GM12878 (cell line): ENCODE results near the gene FAM20B. TPM values are rescaled to one million over a fixed set of nuclear protein-coding genes. Genes with fewer than 3 reads are reported as not detected.

ENCODE experiments used
- ATF2 ChIP-seq: IDR thresholded peaks from 2 replicates; pipeline ENCODE4 v1.6.1; 2012; ENCODE audit warnings: low read length, inconsistent platforms
- ATF7 ChIP-seq: fragments of 450-650 bp; IDR thresholded peaks from 2 replicates; pipeline ENCODE4 v1.6.1; 2016; ENCODE audit warnings: low read depth, mild to moderate bottlenecking
- CTCF ChIP-seq, 3 experiments: IDR thresholded peaks in 2 of 3; conservative IDR thresholded peaks in 1 of 3; 2 replicates each; pipeline ENCODE4 v1.5.1; 2011; ENCODE audit warnings: low read depth in 3 of 3, low read length in 3 of 3, mild to moderate bottlenecking in 3 of 3, control low read depth in 2 of 3, moderate library complexity in 2 of 3, inconsistent platforms in 1 of 3, mixed read lengths in 1 of 3; ENCODE audit not compliant: control insufficient read depth in 2 of 3, insufficient read depth in 1 of 3; ENCODE audit errors: extremely low read depth in 1 of 3
- FOS ChIP-seq: IDR thresholded peaks from 3 replicates; pipeline ENCODE4 v1.6.1; 2011; ENCODE audit warnings: borderline replicate concordance; ENCODE audit not compliant: insufficient read length; ENCODE audit errors: extremely low read depth
- IKZF2 ChIP-seq, 2 experiments: fragments of 450-650 bp; IDR thresholded peaks; 2 replicates each; pipeline ENCODE4 v1.6.1; 2017; ENCODE audit warnings: mild to moderate bottlenecking in 2 of 2, moderate library complexity in 2 of 2
- LARP7 ChIP-seq: fragments of 450-650 bp; IDR thresholded peaks from 2 replicates; pipeline ENCODE4 v1.6.1; 2017; ENCODE audit warnings: mild to moderate bottlenecking
- NFYA ChIP-seq: IDR thresholded peaks from 2 replicates; pipeline ENCODE4 v1.6.1; 2011; ENCODE audit warnings: low read depth, mild to moderate bottlenecking, low read length, improper control_type of control experiment, borderline replicate concordance
- NR2F1 ChIP-seq: fragments of 450-650 bp; conservative IDR thresholded peaks from 2 replicates; pipeline ENCODE4 v1.6.1; 2017; ENCODE audit warnings: mild to moderate bottlenecking
- SREBF2 ChIP-seq: IDR thresholded peaks from 2 replicates; pipeline ENCODE4 v1.6.1; 2012; ENCODE audit warnings: mild to moderate bottlenecking, low read length
- USF2 ChIP-seq: IDR thresholded peaks from 2 replicates; pipeline ENCODE4 v1.6.1; 2011; ENCODE audit warnings: low read depth, low read length, improper control_type of control experiment, borderline replicate concordance
- WRNIP1 ChIP-seq: IDR thresholded peaks from 2 replicates; pipeline ENCODE4 v1.6.1; 2011; ENCODE audit warnings: low read depth, low read length, improper control_type of control experiment, borderline replicate concordance
- YY1 ChIP-seq: IDR thresholded peaks from 2 replicates; pipeline ENCODE4 v1.6.1; 2011; ENCODE audit warnings: low read depth, mild to moderate bottlenecking, low read length
- ZNF384 ChIP-seq: IDR thresholded peaks from 2 replicates; pipeline ENCODE4 v1.6.1; 2012; ENCODE audit warnings: low read depth, mild to moderate bottlenecking, low read length, improper control_type of control experiment, borderline replicate concordance
- ZNF622 ChIP-seq: fragments of 450-650 bp; IDR thresholded peaks from 2 replicates; pipeline ENCODE4 v1.6.1; 2017; ENCODE audit warnings: mild to moderate bottlenecking, inconsistent platforms
- polyA plus RNA-seq, 11 experiments: library from polyadenylated mRNA; depleted of rRNA in 4 of 11; unstranded in 6 of 11; stranded (reverse) in 5 of 11; fragments of >200 nt; fragmentation: Nextera tagmentation in 4 of 11; fragmentation: Illumina TruSeq in 1 of 11; extraction: Ambion mirVana in 4 of 11; extraction: Trizol in 1 of 11; gene quantifications; 1 replicate in 1 of 11; 2 replicates in 10 of 11; pipeline versions ENCODE4 v1.2.1 to v1.2.3, GENCODE V29; 2011 to 2016; ENCODE audit warnings: inconsistent platforms in 2 of 11, missing spikeins in 2 of 11, low read depth in 1 of 11
- total RNA-seq, 4 experiments: library from RNA; depleted of rRNA in 3 of 4; stranded (reverse); fragments of >200 nt in 3 of 4; fragmentation: Illumina TruSeq in 1 of 4; extraction: Trizol in 1 of 4; gene quantifications; 2 replicates each; pipeline versions ENCODE4 v1.2.1 to v1.2.3, GENCODE V29; 2013 to 2021
- TF ChIP-seq, protein P1 (sequence below): fragments of 450-650 bp; IDR thresholded peaks from 2 replicates; pipeline ENCODE4 v1.6.1; 2016; ENCODE audit warnings: mild to moderate bottlenecking
- TF ChIP-seq, protein P2 (sequence below): fragments of 450-650 bp; IDR thresholded peaks from 2 replicates; pipeline ENCODE4 v1.6.1; 2017; ENCODE audit warnings: mild to moderate bottlenecking, low read depth, inconsistent platforms; ENCODE audit not compliant: poor library complexity, severe bottlenecking
- TF ChIP-seq, protein P3 (sequence below): fragments of 450-650 bp; IDR thresholded peaks from 2 replicates; pipeline ENCODE4 v1.6.1; 2016; ENCODE audit warnings: mild to moderate bottlenecking, moderate library complexity, borderline replicate concordance

Gene FAM20B
- total and polyA plus RNA-seq, 10 of the 15 experiments (the other 5 are each of a cell fraction or from before 2014, with no cell fraction given): 2.4 to 25.6 (median 12.8) TPM

- TF ChIP-seq USF2 (no peak), NR2F1 (no peak; the same call in 1 of the 2 replicates), ZNF622 (no peak), YY1 (no peak), LARP7 (no peak), NFYA (no peak), WRNIP1 (no peak), ZNF384 (no peak), ATF7 (0 out of 2 replicates have a peak, but pooled peaks have one; percentile 12), SREBF2 (no peak), FOS (no peak), ATF2 (no peak), IKZF2 (IDR thresholded peaks at IDR 0.05) (no peak), CTCF (IDR thresholded peaks at IDR 0.05 in 2 of 3, conservative IDR thresholded peaks at IDR 0.05 in 1 of 3; ENCODE audit: control insufficient read depth in 2 of 3, extremely low read depth in 1 of 3, insufficient read depth in 1 of 3, low read depth in 3 of 3, low read length in 3 of 3) (no peak)
- TF ChIP-seq, protein P1, sequence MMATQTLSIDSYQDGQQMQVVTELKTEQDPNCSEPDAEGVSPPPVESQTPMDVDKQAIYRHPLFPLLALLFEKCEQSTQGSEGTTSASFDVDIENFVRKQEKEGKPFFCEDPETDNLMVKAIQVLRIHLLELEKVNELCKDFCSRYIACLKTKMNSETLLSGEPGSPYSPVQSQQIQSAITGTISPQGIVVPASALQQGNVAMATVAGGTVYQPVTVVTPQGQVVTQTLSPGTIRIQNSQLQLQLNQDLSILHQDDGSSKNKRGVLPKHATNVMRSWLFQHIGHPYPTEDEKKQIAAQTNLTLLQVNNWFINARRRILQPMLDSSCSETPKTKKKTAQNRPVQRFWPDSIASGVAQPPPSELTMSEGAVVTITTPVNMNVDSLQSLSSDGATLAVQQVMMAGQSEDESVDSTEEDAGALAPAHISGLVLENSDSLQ: no peak
- TF ChIP-seq, protein P2, sequence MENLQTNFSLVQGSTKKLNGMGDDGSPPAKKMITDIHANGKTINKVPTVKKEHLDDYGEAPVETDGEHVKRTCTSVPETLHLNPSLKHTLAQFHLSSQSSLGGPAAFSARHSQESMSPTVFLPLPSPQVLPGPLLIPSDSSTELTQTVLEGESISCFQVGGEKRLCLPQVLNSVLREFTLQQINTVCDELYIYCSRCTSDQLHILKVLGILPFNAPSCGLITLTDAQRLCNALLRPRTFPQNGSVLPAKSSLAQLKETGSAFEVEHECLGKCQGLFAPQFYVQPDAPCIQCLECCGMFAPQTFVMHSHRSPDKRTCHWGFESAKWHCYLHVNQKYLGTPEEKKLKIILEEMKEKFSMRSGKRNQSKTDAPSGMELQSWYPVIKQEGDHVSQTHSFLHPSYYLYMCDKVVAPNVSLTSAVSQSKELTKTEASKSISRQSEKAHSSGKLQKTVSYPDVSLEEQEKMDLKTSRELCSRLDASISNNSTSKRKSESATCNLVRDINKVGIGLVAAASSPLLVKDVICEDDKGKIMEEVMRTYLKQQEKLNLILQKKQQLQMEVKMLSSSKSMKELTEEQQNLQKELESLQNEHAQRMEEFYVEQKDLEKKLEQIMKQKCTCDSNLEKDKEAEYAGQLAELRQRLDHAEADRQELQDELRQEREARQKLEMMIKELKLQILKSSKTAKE: no peak
- TF ChIP-seq, protein P3, sequence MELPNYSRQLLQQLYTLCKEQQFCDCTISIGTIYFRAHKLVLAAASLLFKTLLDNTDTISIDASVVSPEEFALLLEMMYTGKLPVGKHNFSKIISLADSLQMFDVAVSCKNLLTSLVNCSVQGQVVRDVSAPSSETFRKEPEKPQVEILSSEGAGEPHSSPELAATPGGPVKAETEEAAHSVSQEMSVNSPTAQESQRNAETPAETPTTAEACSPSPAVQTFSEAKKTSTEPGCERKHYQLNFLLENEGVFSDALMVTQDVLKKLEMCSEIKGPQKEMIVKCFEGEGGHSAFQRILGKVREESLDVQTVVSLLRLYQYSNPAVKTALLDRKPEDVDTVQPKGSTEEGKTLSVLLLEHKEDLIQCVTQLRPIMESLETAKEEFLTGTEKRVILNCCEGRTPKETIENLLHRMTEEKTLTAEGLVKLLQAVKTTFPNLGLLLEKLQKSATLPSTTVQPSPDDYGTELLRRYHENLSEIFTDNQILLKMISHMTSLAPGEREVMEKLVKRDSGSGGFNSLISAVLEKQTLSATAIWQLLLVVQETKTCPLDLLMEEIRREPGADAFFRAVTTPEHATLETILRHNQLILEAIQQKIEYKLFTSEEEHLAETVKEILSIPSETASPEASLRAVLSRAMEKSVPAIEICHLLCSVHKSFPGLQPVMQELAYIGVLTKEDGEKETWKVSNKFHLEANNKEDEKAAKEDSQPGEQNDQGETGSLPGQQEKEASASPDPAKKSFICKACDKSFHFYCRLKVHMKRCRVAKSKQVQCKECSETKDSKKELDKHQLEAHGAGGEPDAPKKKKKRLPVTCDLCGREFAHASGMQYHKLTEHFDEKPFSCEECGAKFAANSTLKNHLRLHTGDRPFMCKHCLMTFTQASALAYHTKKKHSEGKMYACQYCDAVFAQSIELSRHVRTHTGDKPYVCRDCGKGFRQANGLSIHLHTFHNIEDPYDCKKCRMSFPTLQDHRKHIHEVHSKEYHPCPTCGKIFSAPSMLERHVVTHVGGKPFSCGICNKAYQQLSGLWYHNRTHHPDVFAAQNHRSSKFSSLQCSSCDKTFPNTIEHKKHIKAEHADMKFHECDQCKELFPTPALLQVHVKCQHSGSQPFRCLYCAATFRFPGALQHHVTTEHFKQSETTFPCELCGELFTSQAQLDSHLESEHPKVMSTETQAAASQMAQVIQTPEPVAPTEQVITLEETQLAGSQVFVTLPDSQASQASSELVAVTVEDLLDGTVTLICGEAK: 0 out of 2 replicates have a peak, but pooled peaks have one; percentile 16
Measured at GRCh38 chr1:179025125-179025974, at the start of gene FAM20B (continued).
